Measurements from ENCODE around the gene DBX1.

Gene DBX1

GRCh38 chr11:20120134-20120925 is 39.9 kb downstream of the DBX1 start:
- TF ChIP-seq CTCF (IDR thresholded peaks at IDR 0.05; ENCODE audit: insufficient read depth, low read depth, low read length, missing control alignments), result no peak
- no peak overlapping the region for H3K4me3 ChIP-seq (ENCODE audit: low read depth, low read length)
- no peak for DNase-seq (ENCODE audit: low read depth)

DNA sequence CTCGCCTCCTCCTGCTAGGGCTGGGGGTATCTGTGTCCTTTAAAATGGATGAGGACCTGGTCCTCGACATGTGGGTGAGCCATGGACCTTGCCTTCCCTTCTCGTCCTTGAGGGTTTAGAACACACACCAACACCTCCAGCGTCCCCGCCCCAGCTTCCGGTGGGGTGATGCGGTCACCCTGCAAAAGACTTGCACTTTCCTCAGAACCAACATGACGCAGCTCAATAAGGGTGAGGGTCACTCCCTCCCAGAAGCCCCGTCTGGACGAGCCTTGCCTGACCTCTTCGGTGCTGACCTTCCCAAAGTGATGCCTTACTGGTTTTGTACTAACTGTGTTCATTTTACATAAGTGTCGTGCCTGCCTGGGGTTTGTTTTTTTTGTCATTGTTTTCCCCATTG is 41.0 kb downstream of the DBX1 start:
- DNase-seq (ENCODE audit: low read depth), result no peak
- no peak overlapping the region for H3K4me3 ChIP-seq (ENCODE audit: low read depth, low read length)
- no peak for TF ChIP-seq CTCF (IDR thresholded peaks at IDR 0.05; ENCODE audit: insufficient read depth, low read depth, low read length, missing control alignments)

DNA sequence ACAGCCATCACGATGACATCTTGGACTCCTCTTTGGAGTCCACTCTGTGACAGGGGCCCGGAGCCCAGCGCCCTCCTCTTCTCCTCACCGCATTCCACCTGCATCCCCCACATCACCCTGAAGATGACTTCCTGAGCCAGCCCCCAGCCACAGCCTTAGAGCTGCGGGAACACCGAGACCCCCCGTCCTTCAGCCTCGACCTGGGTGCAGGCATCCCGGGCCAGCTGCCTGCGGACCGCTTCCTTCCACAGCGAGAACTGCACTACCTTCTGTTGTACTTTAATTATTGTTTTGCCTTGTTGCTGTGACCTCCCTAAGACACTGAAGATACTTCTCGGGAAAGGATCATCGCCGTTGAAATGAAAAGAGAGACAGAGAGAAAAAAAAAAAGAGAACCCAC is 42.1 kb downstream of the DBX1 start:
- H3K4me3 ChIP-seq (ENCODE audit: low read depth, low read length), result no peak overlapping the region
- TF ChIP-seq CTCF (IDR thresholded peaks at IDR 0.05; ENCODE audit: insufficient read depth, low read depth, low read length, missing control alignments), result no peak
- no peak for DNase-seq (ENCODE audit: low read depth)

- no peak for DNase-seq (ENCODE audit: low read depth)
- H3K4me3 ChIP-seq (ENCODE audit: low read depth, low read length), result no peak overlapping the region
- TF ChIP-seq CTCF (IDR thresholded peaks at IDR 0.05; ENCODE audit: insufficient read depth, low read depth, low read length, missing control alignments), result no peak
Observed at GRCh38 chr11:20117291-20117690, 43.0 kb downstream of the DBX1 start.

- no peak for DNase-seq (ENCODE audit: low read depth)
- no peak overlapping the region for H3K4me3 ChIP-seq (ENCODE audit: low read depth, low read length)
Observed at GRCh38 chr11:20116825-20117224, 43.5 kb downstream of the DBX1 start.

GRCh38 chr11:20114588-20114987 is 45.7 kb downstream of the DBX1 start:
- H3K4me3 ChIP-seq (ENCODE audit: low read depth, low read length), result no peak overlapping the region

More at GRCh38 chr11:20116825-20117224, 43.5 kb downstream of the DBX1 start:
- no peak for TF ChIP-seq CTCF (IDR thresholded peaks at IDR 0.05; ENCODE audit: insufficient read depth, low read depth, low read length, missing control alignments)

More at GRCh38 chr11:20114588-20114987, 45.7 kb downstream of the DBX1 start:
- no peak for DNase-seq (ENCODE audit: low read depth)
- TF ChIP-seq CTCF (IDR thresholded peaks at IDR 0.05; ENCODE audit: insufficient read depth, low read depth, low read length, missing control alignments), result no peak

All from GM12865 (cell line).